DND-41 (cell line): ENCODE results near the gene ACSS1.

ENCODE experiments used
- ATAC-seq: fragments of 200-7000 bp; cut with Tn5 transposase; 3 replicates; pipeline ENCODE4 v1.9.1; 2021; ENCODE audit warnings: low read depth; ENCODE audit not compliant: insufficient read depth
- DNase-seq: peaks from one replicate; pipeline ENCODE4 v3.0.0-alpha.2; 2020
- H2AFZ ChIP-seq: 2 replicates; pipeline ENCODE4 v1.6.0; 2012; ENCODE audit warnings: low read depth, low read length
- H3K27ac ChIP-seq: 2 replicates; pipeline ENCODE4 v1.5.1; 2012; ENCODE audit warnings: low read length, inconsistent platforms
- H3K27me3 ChIP-seq: fragments of 200-600 bp; sonication (generic); 2 replicates; pipeline ENCODE4 v1.6.0; 2012; ENCODE audit warnings: low read length, mild to moderate bottlenecking, inconsistent platforms; ENCODE audit not compliant: insufficient read depth, poor library complexity
- H3K36me3 ChIP-seq: 2 replicates; pipeline ENCODE4 v1.5.1; 2012; ENCODE audit warnings: low read length, inconsistent platforms; ENCODE audit not compliant: insufficient read depth
- H3K4me1 ChIP-seq: 2 replicates; pipeline ENCODE4 v1.5.1; 2012; ENCODE audit warnings: mild to moderate bottlenecking, low read length; ENCODE audit not compliant: insufficient read depth
- H3K4me2 ChIP-seq: 2 replicates; pipeline ENCODE4 v1.6.0; 2012; ENCODE audit warnings: mild to moderate bottlenecking, moderate library complexity, low read length, inconsistent platforms; ENCODE audit not compliant: insufficient read depth
- H3K4me3 ChIP-seq, 2 experiments: fragments of 200-600 bp in 1 of 2; shearing (Covaris generic) in 1 of 2; 2 replicates each; pipeline ENCODE4 v1.5.1; 2012 to 2016; ENCODE audit warnings: inconsistent platforms in 2 of 2, low read length in 2 of 2, mild to moderate bottlenecking in 2 of 2, low read depth in 1 of 2, moderate library complexity in 1 of 2
- H3K79me2 ChIP-seq: 2 replicates; pipeline ENCODE4 v1.6.0; 2012; ENCODE audit warnings: low read length, inconsistent platforms; ENCODE audit not compliant: insufficient read depth
- H3K9ac ChIP-seq: 2 replicates; pipeline ENCODE4 v1.6.0; 2012; ENCODE audit warnings: low read depth, mild to moderate bottlenecking, inconsistent platforms, low read length, moderate library complexity
- H3K9me3 ChIP-seq: 2 replicates; pipeline ENCODE4 v1.5.1; 2012; ENCODE audit warnings: low read length, moderate library complexity, mild to moderate bottlenecking, inconsistent platforms; ENCODE audit not compliant: insufficient read depth, severe bottlenecking
- H4K20me1 ChIP-seq: 2 replicates; pipeline ENCODE4 v1.6.0; 2012; ENCODE audit warnings: low read length; ENCODE audit not compliant: insufficient read depth
- CTCF ChIP-seq: IDR thresholded peaks from 2 replicates; pipeline ENCODE4 v1.5.1; 2012; ENCODE audit warnings: borderline replicate concordance, low read length, moderate library complexity, mild to moderate bottlenecking; ENCODE audit not compliant: poor library complexity, severe bottlenecking; ENCODE audit errors: extremely low read depth
- EZH2 ChIP-seq: IDR thresholded peaks from 3 replicates; pipeline ENCODE4 v1.6.1; 2012; ENCODE audit warnings: borderline replicate concordance, low read depth, mild to moderate bottlenecking, moderate library complexity, low read length, inconsistent platforms; ENCODE audit not compliant: severe bottlenecking

The ACSS1 gene

DNA sequence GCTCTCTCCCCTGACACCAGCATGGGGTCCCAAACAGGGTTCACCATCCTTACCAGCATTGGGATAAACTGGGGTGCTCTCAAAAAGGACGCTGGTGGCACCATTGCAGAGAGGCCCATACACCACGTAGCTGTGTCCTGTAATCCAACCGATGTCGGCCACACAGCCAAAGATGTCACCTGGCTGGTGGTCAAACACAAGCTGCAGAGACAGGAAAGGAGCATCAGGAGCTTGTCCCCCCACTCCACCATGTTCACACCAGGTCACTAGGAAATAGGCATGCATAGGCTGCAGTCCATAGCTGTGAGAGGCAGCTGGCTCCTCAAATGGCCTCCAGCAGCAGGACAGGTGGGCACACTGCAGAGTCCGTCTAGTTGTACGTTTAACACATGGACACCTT is 36.6 kb downstream of the ACSS1 start:
- TF ChIP-seq CTCF (no peak), EZH2 (no peak)
- Histone ChIP-seq H3K36me3 (peaks cover 85% of the 10 kb centered on the region), H3K4me2 (no peak overlapping the region), H3K27ac (no peak overlapping the region), H3K4me1 (no peaks in the 10 kb centered on the region), H3K79me2 (peaks cover 31% of the 10 kb centered on the region), H3K9ac (no peak overlapping the region), H2AFZ (no peak overlapping the region), H3K4me3 (no peak overlapping the region), H3K27me3 (no peaks in the 10 kb centered on the region), H4K20me1 (peaks cover 29% of the 10 kb centered on the region), H3K9me3 (no peaks in the 10 kb centered on the region)
- DNase-seq (no peak), ATAC-seq (no peak)

GRCh38 chr20:25020901-25021301 is 37.0 kb downstream of the ACSS1 start:
- Histone ChIP-seq H3K27me3 (no peaks in the 10 kb centered on the region), H3K9me3 (no peaks in the 10 kb centered on the region), H3K9ac (no peak overlapping the region), H3K27ac (no peak overlapping the region), H2AFZ (no peak overlapping the region), H3K4me1 (no peaks in the 10 kb centered on the region), H3K36me3 (peaks cover 84% of the 10 kb centered on the region), H4K20me1 (peaks cover 26% of the 10 kb centered on the region), H3K4me2 (no peak overlapping the region), H3K79me2 (peaks cover 26% of the 10 kb centered on the region), H3K4me3 (no peak overlapping the region)
- TF ChIP-seq CTCF = no peak
- no peak for TF ChIP-seq EZH2
- DNase-seq = no peak
- no peak for ATAC-seq

DNA sequence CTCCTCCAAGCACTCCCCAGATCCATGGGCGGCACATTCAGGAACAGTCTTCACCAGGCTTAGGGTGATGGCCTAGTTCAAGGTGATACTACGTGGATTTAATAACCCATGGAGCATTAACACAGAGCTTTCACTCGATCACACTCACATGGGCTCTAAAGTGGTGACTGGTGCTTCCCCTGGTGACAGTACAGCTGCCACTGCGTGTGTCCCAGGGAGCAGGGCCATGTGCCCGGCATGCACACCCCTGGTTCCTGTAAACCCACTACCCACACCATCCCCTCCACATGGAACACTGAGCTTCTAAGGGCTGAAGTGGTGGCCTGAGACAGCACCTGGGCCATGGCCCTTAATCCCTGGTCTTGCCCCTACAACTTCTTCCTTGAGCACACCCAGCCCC is 37.6 kb downstream of the ACSS1 start:
- peaks cover 22% of the 10 kb centered on the region for H3K79me2 ChIP-seq

More for the DNA sequence above, 37.6 kb downstream of the ACSS1 start:
- H4K20me1 ChIP-seq = peaks cover 21% of the 10 kb centered on the region
- no peaks in the 10 kb centered on the region for H3K9me3 ChIP-seq
- no peak overlapping the region for H3K27ac ChIP-seq
- H3K4me2 ChIP-seq = no peak overlapping the region
- H2AFZ ChIP-seq = no peak overlapping the region
- H3K27me3 ChIP-seq = no peaks in the 10 kb centered on the region
- peaks cover 82% of the 10 kb centered on the region for H3K36me3 ChIP-seq
- no peak for DNase-seq
- no peak overlapping the region for H3K9ac ChIP-seq
- H3K4me3 ChIP-seq = no peak overlapping the region
- no peaks in the 10 kb centered on the region for H3K4me1 ChIP-seq
- TF ChIP-seq EZH2 = no peak
- no peak for TF ChIP-seq CTCF
- no peak for ATAC-seq
